A204.1 (cell line): ENCODE data around the gene MACF1.

Experiments used
- FAIRE-seq: peaks from 2 replicates; lab custom pipeline; 2012; peaks lifted over from hg19 to GRCh38; lab: Jason Lieb, UNC

The MACF1 gene

DNA sequence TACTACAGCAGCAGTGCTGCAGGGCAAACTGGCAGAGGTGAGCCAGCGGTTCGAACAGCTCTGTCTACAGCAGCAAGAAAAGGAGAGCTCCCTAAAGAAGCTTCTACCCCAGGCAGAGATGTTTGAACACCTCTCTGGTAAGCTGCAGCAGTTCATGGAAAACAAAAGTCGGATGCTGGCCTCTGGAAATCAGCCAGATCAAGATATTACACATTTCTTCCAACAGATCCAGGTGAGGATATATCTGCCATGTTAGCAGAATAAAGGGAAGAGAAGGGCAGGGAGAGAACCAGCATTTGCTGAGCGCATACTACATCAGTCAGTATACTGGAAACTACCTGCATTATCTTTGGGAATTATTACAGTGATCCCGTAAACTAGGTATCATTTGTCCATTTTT, 157.0 kb downstream of the MACF1 start:
- FAIRE-seq = no peak

- FAIRE-seq = no peak
Measured at GRCh38 chr1:39363267-39363666, 158.8 kb downstream of the MACF1 start.

DNA sequence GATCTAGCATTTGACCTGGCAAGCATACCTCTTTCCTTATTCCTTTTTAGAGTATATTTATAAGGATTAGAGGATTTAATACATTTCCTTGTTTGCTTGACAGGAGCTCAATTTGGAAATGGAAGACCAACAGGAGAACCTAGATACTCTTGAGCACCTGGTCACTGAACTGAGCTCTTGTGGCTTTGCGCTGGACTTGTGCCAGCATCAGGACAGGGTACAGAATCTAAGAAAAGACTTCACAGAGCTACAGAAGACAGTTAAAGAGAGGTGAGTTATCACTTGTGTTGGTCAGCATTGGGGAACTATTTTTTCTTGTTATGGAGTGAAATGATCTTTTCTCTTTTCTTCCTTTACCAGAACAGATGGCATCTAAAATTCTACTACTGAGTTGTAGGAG, 163.6 kb downstream of the MACF1 start:
- FAIRE-seq = no peak

GRCh38 chr1:39369565-39369964, 165.1 kb downstream of the MACF1 start:
- no peak for FAIRE-seq

- no peak for FAIRE-seq
Measured at GRCh38 chr1:39370602-39371001, 166.1 kb downstream of the MACF1 start.

GRCh38 chr1:39372105-39372504, 167.6 kb downstream of the MACF1 start:
- no peak for FAIRE-seq

DNA sequence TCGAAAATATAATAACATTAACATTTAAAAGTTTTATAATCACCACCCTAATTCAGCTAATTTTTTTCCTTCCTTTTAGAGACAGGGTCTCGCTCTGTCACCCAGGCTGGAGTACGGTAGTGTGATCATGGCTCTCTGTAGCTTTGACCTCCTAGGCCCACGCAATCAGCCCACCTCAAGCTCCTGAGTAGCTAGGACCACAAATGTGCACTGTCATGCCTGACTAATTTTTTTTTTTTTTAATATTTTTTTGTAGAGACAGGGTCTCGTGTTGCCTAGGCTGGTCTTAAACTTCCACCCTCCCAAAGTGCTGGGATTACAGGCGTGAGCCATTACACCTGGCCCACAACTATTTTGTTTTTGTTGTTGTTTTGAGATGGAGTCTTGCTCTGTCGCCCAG, 172.2 kb downstream of the MACF1 start:
- no peak for FAIRE-seq

DNA sequence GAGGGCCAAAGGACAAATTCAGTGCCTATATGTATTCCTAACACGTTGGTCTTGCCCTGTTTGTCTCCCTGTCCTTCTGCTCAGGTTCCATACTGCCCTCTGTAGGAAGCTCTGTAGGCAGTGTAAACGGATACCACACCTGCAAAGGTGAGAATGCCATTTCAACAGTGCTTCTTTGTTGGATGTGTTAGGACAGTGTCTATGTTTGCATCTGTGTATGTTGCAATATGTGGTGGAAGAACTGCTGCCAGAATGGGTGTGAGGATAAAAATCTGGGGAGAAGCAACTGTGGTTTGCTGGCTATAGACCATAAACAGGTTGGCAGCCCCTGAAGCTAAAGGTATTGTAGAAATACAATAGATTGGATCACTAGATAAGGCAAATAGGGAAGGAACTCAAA, 173.9 kb downstream of the MACF1 start:
- FAIRE-seq = no peak

DNA sequence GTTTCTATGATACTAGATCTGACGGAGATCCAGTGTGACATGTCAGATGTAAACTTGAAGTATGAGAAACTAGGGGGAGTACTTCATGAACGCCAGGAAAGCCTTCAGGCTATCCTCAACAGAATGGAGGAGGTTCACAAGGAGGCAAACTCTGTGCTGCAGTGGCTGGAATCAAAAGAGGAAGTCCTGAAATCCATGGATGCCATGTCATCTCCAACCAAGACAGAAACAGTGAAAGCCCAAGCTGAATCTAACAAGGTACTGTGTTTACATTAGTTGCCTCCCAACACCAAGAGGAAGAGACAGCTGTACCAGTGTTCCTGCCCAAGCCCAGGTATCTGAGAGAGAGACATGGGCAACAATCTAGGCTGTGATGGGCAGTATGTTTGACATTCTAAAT, 174.7 kb downstream of the MACF1 start:
- no peak for FAIRE-seq

DNA sequence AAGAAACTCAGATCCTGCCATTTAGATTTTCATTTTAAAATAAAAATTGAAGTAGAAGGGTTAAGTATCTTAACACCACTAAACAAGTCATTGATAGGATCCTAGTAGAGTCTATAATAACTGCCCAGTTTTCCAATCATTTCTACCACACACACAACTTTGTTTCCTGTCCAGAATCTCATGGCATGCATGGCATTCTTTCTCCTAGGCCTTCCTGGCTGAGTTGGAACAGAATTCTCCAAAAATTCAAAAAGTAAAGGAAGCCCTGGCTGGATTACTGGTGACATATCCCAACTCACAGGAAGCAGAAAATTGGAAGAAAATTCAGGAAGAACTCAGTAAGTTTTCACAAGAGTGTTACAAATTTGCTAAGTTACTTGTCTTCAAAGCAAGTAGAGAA, 175.5 kb downstream of the MACF1 start:
- FAIRE-seq = no peak

DNA sequence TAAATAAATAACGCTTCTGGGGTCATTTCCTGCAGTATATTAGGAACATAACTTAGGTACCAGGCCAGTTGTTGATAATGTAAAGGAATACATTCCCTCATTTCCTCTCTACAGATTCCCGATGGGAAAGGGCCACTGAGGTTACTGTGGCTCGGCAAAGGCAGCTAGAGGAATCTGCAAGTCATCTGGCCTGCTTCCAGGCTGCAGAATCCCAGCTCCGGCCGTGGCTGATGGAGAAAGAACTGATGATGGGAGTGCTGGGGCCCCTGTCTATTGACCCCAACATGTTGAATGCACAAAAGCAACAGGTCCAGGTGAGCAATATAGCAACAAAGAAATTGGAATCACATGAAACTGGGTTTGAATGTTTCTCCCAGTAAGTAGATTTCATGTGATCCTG, 177.3 kb downstream of the MACF1 start:
- FAIRE-seq = no peak

- FAIRE-seq = no peak
Measured at GRCh38 chr1:39384305-39384704, 179.8 kb downstream of the MACF1 start.

GRCh38 chr1:39385067-39385988, 180.8 kb downstream of the MACF1 start:
- FAIRE-seq = no peak

- FAIRE-seq = no peak
Measured at GRCh38 chr1:39386997-39387396, 182.5 kb downstream of the MACF1 start.

GRCh38 chr1:39387452-39387851, 183.0 kb downstream of the MACF1 start:
- FAIRE-seq = no peak

- no peak for FAIRE-seq
Measured at GRCh38 chr1:39391691-39392679, 187.5 kb downstream of the MACF1 start.

GRCh38 chr1:39392851-39393573, 188.5 kb downstream of the MACF1 start:
- no peak for FAIRE-seq

GRCh38 chr1:39393645-39394044, 189.2 kb downstream of the MACF1 start:
- no peak for FAIRE-seq

- no peak for FAIRE-seq
Measured at GRCh38 chr1:39394059-39394458, 189.6 kb downstream of the MACF1 start.

- no peak for FAIRE-seq
Measured at GRCh38 chr1:39394598-39394997, 190.1 kb downstream of the MACF1 start.

GRCh38 chr1:39395357-39395831, 190.9 kb downstream of the MACF1 start:
- no peak for FAIRE-seq

- FAIRE-seq = no peak
Measured at GRCh38 chr1:39396671-39397070, 192.2 kb downstream of the MACF1 start.
